Lower leg skin (tissue), 3 donors: ENCODE data around the gene ARMS2.

Experiments
- CTCF ChIP-seq, 3 donors: fragments of 450-650 bp; IDR thresholded peaks; one replicate each; pipeline ENCODE4 v1.5.1; 2016; ENCODE audit warnings: antibody characterized with exemption in 3 of 3, mild to moderate bottlenecking in 3 of 3, moderate library complexity in 2 of 3
- POLR2A ChIP-seq, 2 donors: fragments of 450-650 bp; IDR thresholded peaks; one replicate each; pipeline ENCODE4 v1.6.1; 2016 to 2017; ENCODE audit warnings: antibody characterized with exemption in 2 of 2, mild to moderate bottlenecking in 1 of 2, moderate library complexity in 1 of 2

- TF ChIP-seq CTCF (IDR thresholded peaks at IDR 0.05): no peak
- no peak for TF ChIP-seq POLR2A (IDR thresholded peaks at IDR 0.05)
Measured at GRCh38 chr10:122441961-122442360, 12.5 kb upstream of the ARMS2 start.
